OCI-LY7 (cell line): ENCODE measurements around the gene CAPN13. TPM values are rescaled to one million over a fixed set of nuclear protein-coding genes. Genes with fewer than 3 reads are reported as not detected.

Source experiments
- BruUV-seq: library from RNA; stranded (reverse); fragments of 400-500 nt; replicated peaks from 2 replicates; lab custom pipeline; 2021; lab: Mats Ljungman, UMichigan
- CTCF ChIA-PET: fragments of 300-600 bp; sonication (Branson Sonifier 250); formaldehyde crosslinking; loops from one replicate; lab custom pipeline; 2022; ENCODE audit warnings: antibody characterized with exemption; ENCODE audit not compliant: unreplicated experiment; lab: Charles Lee
- POLR2A ChIA-PET: fragments of 300-600 bp; sonication (Branson Sonifier 250); formaldehyde crosslinking; loops from one replicate; lab custom pipeline; 2022; ENCODE audit warnings: antibody characterized with exemption; lab: Charles Lee
- DNase-seq: peaks from one replicate; pipeline ENCODE4 v3.0.0-alpha.2; 2015; ENCODE audit warnings: low spot score
- H2AFZ ChIP-seq: fragments of 200-600 bp; sonication (generic), shearing (Covaris generic); 2 replicates; pipeline ENCODE4 v1.6.1; 2014; ENCODE audit warnings: mild to moderate bottlenecking, antibody characterized with exemption, low read length, moderate library complexity
- H3K27ac ChIP-seq: fragments of 200-600 bp; sonication (generic); 2 replicates; pipeline ENCODE4 v1.5.1; 2014; ENCODE audit warnings: mixed run types, low read depth, mild to moderate bottlenecking, moderate library complexity, low read length, inconsistent platforms; ENCODE audit not compliant: poor library complexity, severe bottlenecking
- H3K36me3 ChIP-seq: fragments of 200-600 bp; sonication (generic); 2 replicates; pipeline ENCODE4 v1.6.1; 2014; ENCODE audit warnings: mild to moderate bottlenecking, antibody characterized with exemption, low read length, moderate library complexity, mixed read lengths; ENCODE audit not compliant: insufficient read depth
- H3K4me1 ChIP-seq: fragments of 200-600 bp; sonication (generic); 2 replicates; pipeline ENCODE4 v1.5.1; 2014; ENCODE audit warnings: mild to moderate bottlenecking, low read length; ENCODE audit not compliant: insufficient read depth, poor library complexity, severe bottlenecking
- H3K4me2 ChIP-seq: fragments of 200-600 bp; sonication (generic); 2 replicates; pipeline ENCODE4 v1.6.1; 2014; ENCODE audit warnings: mild to moderate bottlenecking, low read length
- H3K4me3 ChIP-seq: fragments of 200-600 bp; sonication (generic); 2 replicates; pipeline ENCODE4 v1.5.1; 2014; ENCODE audit warnings: mild to moderate bottlenecking, low read depth, low read length; ENCODE audit not compliant: poor library complexity, severe bottlenecking
- H3K79me2 ChIP-seq: fragments of 200-600 bp; sonication (generic); 2 replicates; pipeline ENCODE4 v1.6.1; 2016; ENCODE audit warnings: low read depth, mild to moderate bottlenecking, low read length, moderate library complexity, mixed read lengths; ENCODE audit not compliant: insufficient read depth
- H3K9me2 ChIP-seq: fragments of 200-600 bp; sonication (generic); 2 replicates; pipeline ENCODE4 v1.6.1; 2016; ENCODE audit warnings: mild to moderate bottlenecking, low read length, mixed read lengths; ENCODE audit not compliant: insufficient read depth
- H3K9me3 ChIP-seq: fragments of 200-600 bp; sonication (generic); 2 replicates; pipeline ENCODE4 v1.6.1; 2014; ENCODE audit warnings: mild to moderate bottlenecking, mixed run types, low read length, mixed read lengths
- H4K20me1 ChIP-seq: fragments of 200-600 bp; sonication (generic); 2 replicates; pipeline ENCODE4 v1.6.1; 2014; ENCODE audit warnings: mild to moderate bottlenecking, antibody characterized with exemption, low read length, moderate library complexity, mixed read lengths; ENCODE audit not compliant: insufficient read depth
- CTCF ChIP-seq: fragments of 200-600 bp; sonication (generic); conservative IDR thresholded peaks from 2 replicates; pipeline ENCODE4 v1.5.1; 2014; ENCODE audit warnings: mild to moderate bottlenecking, antibody characterized with exemption, low read length, moderate library complexity, mixed read lengths
- EZH2phosphoT487 ChIP-seq: fragments of 200-600 bp; sonication (generic); IDR thresholded peaks from 2 replicates; pipeline ENCODE4 v1.6.1; 2018; ENCODE audit warnings: low read depth, borderline replicate concordance, mild to moderate bottlenecking, mixed run types, antibody characterized with exemption, low read length, moderate library complexity, mixed read lengths
- intact Hi-C: fragments of 100-400 bp; cut with micrococcal nuclease; formaldehyde crosslinking; loops from one replicate; pipeline ENCODE4 v1.10.0; 2022; ENCODE audit not compliant: unreplicated experiment
- total RNA-seq, 2 experiments: library from RNA; depleted of rRNA in 1 of 2; stranded (reverse); fragments of >200 nt in 1 of 2; shearing (Covaris generic) in 1 of 2; gene quantifications; 2 replicates each; pipeline ENCODE4 v1.2.3, GENCODE V29; 2014 to 2022

CAPN13 gene
- total RNA-seq, 2 experiments from 2014 or later: 0.13 TPM; not detected in 1

- no peaks in the 10 kb centered on the region for H3K36me3 ChIP-seq
- intact Hi-C loops: no loop called here
These were observed 115.9 kb downstream of the CAPN13 start for GRCh38 chr2:30691091-30691947.

DNA sequence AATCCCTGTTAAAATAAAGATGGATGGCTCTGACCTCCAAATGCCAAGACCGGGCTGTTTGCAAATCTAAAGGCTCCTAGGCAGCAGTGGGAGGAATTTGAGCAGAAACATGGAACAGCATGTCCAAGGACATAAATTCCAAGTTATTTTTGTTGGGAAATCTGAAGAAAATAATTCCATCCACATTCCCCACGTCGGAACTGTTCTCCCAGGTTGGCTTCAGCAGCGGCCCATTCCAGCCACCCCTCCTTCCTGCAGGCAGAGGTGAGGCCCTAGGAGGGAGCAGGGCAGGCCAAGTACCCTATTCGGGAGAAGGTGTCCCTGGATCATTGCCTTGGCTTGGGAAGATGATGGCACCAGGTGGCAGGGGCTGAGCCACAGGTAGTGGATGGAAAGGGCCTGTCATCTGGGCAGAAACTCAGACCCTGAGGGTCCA, 117.1 kb downstream of the CAPN13 start:
- CTCF ChIA-PET: no interaction called here
- Histone ChIP-seq H3K4me1 (no peaks in the 10 kb centered on the region), H3K79me2 (no peaks in the 10 kb centered on the region), H4K20me1 (no peaks in the 10 kb centered on the region), H3K4me3 (no peak overlapping the region), H3K9me3 (no peaks in the 10 kb centered on the region), H3K4me2 (no peak overlapping the region), H3K9me2 (no peaks in the 10 kb centered on the region), H3K27ac (no peak overlapping the region), H2AFZ (no peak overlapping the region), H3K36me3 (no peaks in the 10 kb centered on the region)
- no TSS peak for BruUV-seq
- intact Hi-C loops: no loop called here
- no peak for DNase-seq
- POLR2A ChIA-PET: no interaction called here
- TF ChIP-seq EZH2phosphoT487: no peak
- TF ChIP-seq CTCF: no peak

More at GRCh38 chr2:30691091-30691947, 115.9 kb downstream of the CAPN13 start:
- H3K9me2 ChIP-seq: no peaks in the 10 kb centered on the region
- TF ChIP-seq EZH2phosphoT487 (no peak), CTCF (no peak)
- no peak overlapping the region for H3K4me3 ChIP-seq
- POLR2A ChIA-PET: interaction anchor here (1.5 kb wide), 1 partner anchor 25 kb away, joined by 4 read pairs; no protein-coding TSS in a partner anchor
- CTCF ChIA-PET: no interaction called here
- H3K79me2 ChIP-seq: no peaks in the 10 kb centered on the region
- no peak for DNase-seq
- no peak overlapping the region for H3K27ac ChIP-seq
- no TSS peak for BruUV-seq
- H4K20me1 ChIP-seq: no peaks in the 10 kb centered on the region
- H2AFZ ChIP-seq: no peak overlapping the region
- H3K9me3 ChIP-seq: no peaks in the 10 kb centered on the region
- no peaks in the 10 kb centered on the region for H3K4me1 ChIP-seq
- no peak overlapping the region for H3K4me2 ChIP-seq

GRCh38 chr2:30689496-30690125, 117.6 kb downstream of the CAPN13 start:
- no TSS peak for BruUV-seq
- CTCF ChIA-PET: no interaction called here
- intact Hi-C loops: no loop called here

More at GRCh38 chr2:30689496-30690125, 117.6 kb downstream of the CAPN13 start:
- no peaks in the 10 kb centered on the region for H3K79me2 ChIP-seq
- H3K27ac ChIP-seq: no peak overlapping the region
- no peaks in the 10 kb centered on the region for H3K9me2 ChIP-seq
- H2AFZ ChIP-seq: no peak overlapping the region
- H3K4me3 ChIP-seq: no peak overlapping the region
- H3K4me1 ChIP-seq: no peaks in the 10 kb centered on the region
- H3K4me2 ChIP-seq: no peak overlapping the region
- TF ChIP-seq EZH2phosphoT487: no peak
- H4K20me1 ChIP-seq: no peaks in the 10 kb centered on the region
- DNase-seq: no peak
- POLR2A ChIA-PET: no interaction called here
- no peaks in the 10 kb centered on the region for H3K9me3 ChIP-seq
- H3K36me3 ChIP-seq: no peaks in the 10 kb centered on the region
